Measurements from ENCODE around the gene ITPK1. TPM values are rescaled to one million over a fixed set of nuclear protein-coding genes. Genes with fewer than 3 reads are reported as not detected.

ITPK1 gene
- total RNA-seq, 1 donor = 35.9 TPM

- Histone ChIP-seq H3K4me3 (ENCODE audit: low read length) (no peak overlapping the region), H3K27me3 (ENCODE audit: insufficient read depth, low read length) (no peaks in the 10 kb centered on the region), H3K4me1 (ENCODE audit: insufficient read depth, low read length) (no peaks in the 10 kb centered on the region), H3K9me3 (ENCODE audit: low read depth, low read length) (no peaks in the 10 kb centered on the region)
These were observed 122.4 kb downstream of the ITPK1 start for GRCh38 chr14:92993302-92993701.

DNA sequence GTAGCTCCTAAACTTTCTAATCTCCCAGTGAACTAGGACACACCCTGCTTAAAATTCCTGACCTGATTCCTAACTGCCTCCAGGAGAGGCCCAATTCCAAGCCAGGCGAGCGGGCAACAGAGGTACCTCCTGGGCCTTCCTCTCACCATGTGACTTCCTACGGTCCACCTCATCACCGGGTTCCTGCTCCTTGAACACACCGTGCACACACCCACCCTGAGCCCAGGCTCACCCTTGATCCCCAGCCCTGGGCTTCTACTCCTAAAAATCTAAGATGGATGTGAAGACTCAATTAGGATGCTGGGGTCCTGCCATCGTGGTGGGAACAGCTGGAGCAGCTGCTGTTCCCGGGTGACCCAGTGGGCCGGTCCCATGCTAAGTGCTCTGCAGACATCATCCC lies 124.2 kb downstream of the ITPK1 start:
- Histone ChIP-seq H3K9me3 (ENCODE audit: low read depth, low read length) (no peaks in the 10 kb centered on the region), H3K4me3 (ENCODE audit: low read length) (no peak overlapping the region), H3K27me3 (ENCODE audit: insufficient read depth, low read length) (no peaks in the 10 kb centered on the region), H3K4me1 (ENCODE audit: insufficient read depth, low read length) (no peaks in the 10 kb centered on the region)

- Histone ChIP-seq H3K4me1 (ENCODE audit: insufficient read depth, low read length) (no peaks in the 10 kb centered on the region), H3K9me3 (ENCODE audit: low read depth, low read length) (no peaks in the 10 kb centered on the region), H3K4me3 (ENCODE audit: low read length) (no peak overlapping the region), H3K27me3 (ENCODE audit: insufficient read depth, low read length) (no peaks in the 10 kb centered on the region)
These were observed 125.0 kb downstream of the ITPK1 start for GRCh38 chr14:92990456-92991430.

GRCh38 chr14:92988786-92989755 lies 126.7 kb downstream of the ITPK1 start:
- no peaks in the 10 kb centered on the region for H3K27me3 ChIP-seq (ENCODE audit: insufficient read depth, low read length)
- no peak overlapping the region for H3K4me3 ChIP-seq (ENCODE audit: low read length)
- no peaks in the 10 kb centered on the region for H3K4me1 ChIP-seq (ENCODE audit: insufficient read depth, low read length)
- no peaks in the 10 kb centered on the region for H3K9me3 ChIP-seq (ENCODE audit: low read depth, low read length)

GRCh38 chr14:92987713-92988510 lies 127.8 kb downstream of the ITPK1 start:
- no peaks in the 10 kb centered on the region for H3K27me3 ChIP-seq (ENCODE audit: insufficient read depth, low read length)
- no peak overlapping the region for H3K4me3 ChIP-seq (ENCODE audit: low read length)
- no peaks in the 10 kb centered on the region for H3K9me3 ChIP-seq (ENCODE audit: low read depth, low read length)
- H3K4me1 ChIP-seq (ENCODE audit: insufficient read depth, low read length) = no peaks in the 10 kb centered on the region

DNA sequence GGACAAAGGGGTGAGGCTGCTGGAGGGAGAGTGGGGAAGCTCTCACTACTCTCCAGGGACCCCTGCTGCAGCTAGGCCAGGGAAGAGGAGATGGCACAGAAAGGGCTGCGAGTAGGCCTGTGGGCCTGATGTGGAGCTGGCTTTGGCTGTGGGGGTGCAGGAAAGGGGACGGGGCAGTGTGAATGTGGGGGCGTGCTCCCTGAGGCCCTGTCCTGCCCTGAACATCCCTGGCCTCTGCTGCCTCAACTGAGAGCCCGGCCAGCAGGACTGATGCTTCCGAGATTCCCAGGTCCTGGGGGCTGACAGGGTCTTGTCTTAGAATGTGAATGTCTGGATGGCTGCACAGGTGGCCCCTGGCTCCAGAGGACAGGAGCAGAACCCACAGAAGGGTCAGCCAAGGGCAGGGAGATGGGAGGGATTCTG lies 128.6 kb downstream of the ITPK1 start:
- Histone ChIP-seq H3K4me1 (ENCODE audit: insufficient read depth, low read length) (no peaks in the 10 kb centered on the region), H3K4me3 (ENCODE audit: low read length) (no peak overlapping the region), H3K27me3 (ENCODE audit: insufficient read depth, low read length) (no peaks in the 10 kb centered on the region), H3K9me3 (ENCODE audit: low read depth, low read length) (no peaks in the 10 kb centered on the region)

- H3K4me1 ChIP-seq (ENCODE audit: insufficient read depth, low read length) = no peaks in the 10 kb centered on the region
- no peak overlapping the region for H3K4me3 ChIP-seq (ENCODE audit: low read length)
- no peaks in the 10 kb centered on the region for H3K9me3 ChIP-seq (ENCODE audit: low read depth, low read length)
- H3K27me3 ChIP-seq (ENCODE audit: insufficient read depth, low read length) = no peaks in the 10 kb centered on the region
These were observed 129.2 kb downstream of the ITPK1 start for GRCh38 chr14:92986254-92987147.

DNA sequence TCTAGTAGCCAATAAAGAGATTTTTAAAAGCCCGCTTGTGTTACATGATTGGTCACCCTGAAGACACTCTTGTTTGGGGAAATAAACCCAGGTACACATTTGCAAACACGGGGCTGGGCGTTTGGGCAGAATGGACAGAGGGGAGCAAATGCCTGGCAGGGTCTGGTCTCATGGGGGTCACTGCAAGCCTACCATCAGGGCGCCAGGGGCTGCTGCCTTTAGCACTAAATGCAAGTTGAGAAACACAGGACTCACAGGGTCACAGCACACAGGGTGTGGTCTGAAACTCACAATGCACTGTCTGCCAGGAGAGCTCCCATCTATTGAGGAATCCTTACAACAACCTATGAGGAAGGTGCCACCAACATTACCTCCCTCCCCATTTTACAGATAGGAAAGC lies 130.2 kb downstream of the ITPK1 start:
- no peaks in the 10 kb centered on the region for H3K27me3 ChIP-seq (ENCODE audit: insufficient read depth, low read length)
- H3K4me1 ChIP-seq (ENCODE audit: insufficient read depth, low read length) = no peaks in the 10 kb centered on the region
- no peaks in the 10 kb centered on the region for H3K9me3 ChIP-seq (ENCODE audit: low read depth, low read length)
- no peak overlapping the region for H3K4me3 ChIP-seq (ENCODE audit: low read length)

DNA sequence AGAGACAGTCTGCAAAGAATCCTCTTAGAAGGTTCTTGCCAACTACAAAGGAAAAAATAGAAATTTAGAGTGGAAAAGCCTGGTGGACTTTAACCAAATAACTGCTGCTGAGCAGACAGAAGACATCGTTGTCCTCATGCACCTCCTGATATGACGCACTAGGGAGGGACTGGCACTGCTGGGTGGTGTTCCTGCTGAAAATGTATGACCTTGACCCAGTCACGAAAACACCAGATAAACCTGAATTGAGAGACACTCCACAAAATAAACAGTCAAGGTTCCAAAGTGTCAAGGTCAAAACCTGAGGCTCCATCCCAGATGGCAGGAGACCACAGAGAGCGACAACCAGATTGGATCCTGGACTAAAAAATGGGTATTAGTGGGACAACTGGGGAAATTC lies 130.8 kb downstream of the ITPK1 start:
- H3K9me3 ChIP-seq (ENCODE audit: low read depth, low read length) = no peaks in the 10 kb centered on the region
- no peaks in the 10 kb centered on the region for H3K27me3 ChIP-seq (ENCODE audit: insufficient read depth, low read length)
- no peaks in the 10 kb centered on the region for H3K4me1 ChIP-seq (ENCODE audit: insufficient read depth, low read length)
- no peak overlapping the region for H3K4me3 ChIP-seq (ENCODE audit: low read length)

GRCh38 chr14:92984082-92984788 lies 131.5 kb downstream of the ITPK1 start:
- H3K4me3 ChIP-seq (ENCODE audit: low read length) = no peak overlapping the region
- no peaks in the 10 kb centered on the region for H3K9me3 ChIP-seq (ENCODE audit: low read depth, low read length)
- H3K4me1 ChIP-seq (ENCODE audit: insufficient read depth, low read length) = no peaks in the 10 kb centered on the region
- no peaks in the 10 kb centered on the region for H3K27me3 ChIP-seq (ENCODE audit: insufficient read depth, low read length)

DNA sequence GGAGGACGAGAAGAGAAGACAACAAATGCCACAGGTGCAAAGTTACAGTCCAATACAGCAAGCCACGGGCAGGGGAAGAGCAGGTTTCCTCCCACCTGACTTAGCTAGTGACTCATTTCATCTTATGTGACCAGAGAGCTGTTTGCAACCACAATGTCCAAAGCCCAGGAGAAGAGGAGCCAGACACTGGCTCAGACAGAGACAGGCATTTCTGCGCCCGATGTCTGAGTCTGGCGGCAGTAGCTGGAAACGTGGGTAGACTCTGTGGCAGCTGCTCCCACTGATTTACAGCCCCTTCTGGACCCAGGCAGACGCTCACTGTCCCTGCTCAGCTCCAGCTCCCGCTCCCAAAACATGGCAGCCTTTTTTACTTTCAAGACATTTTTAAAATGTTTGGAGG lies 132.8 kb downstream of the ITPK1 start:
- H3K9me3 ChIP-seq (ENCODE audit: low read depth, low read length) = peaks cover 7% of the 10 kb centered on the region
- H3K4me1 ChIP-seq (ENCODE audit: insufficient read depth, low read length) = no peaks in the 10 kb centered on the region
- H3K4me3 ChIP-seq (ENCODE audit: low read length) = no peak overlapping the region
- H3K27me3 ChIP-seq (ENCODE audit: insufficient read depth, low read length) = no peaks in the 10 kb centered on the region

DNA sequence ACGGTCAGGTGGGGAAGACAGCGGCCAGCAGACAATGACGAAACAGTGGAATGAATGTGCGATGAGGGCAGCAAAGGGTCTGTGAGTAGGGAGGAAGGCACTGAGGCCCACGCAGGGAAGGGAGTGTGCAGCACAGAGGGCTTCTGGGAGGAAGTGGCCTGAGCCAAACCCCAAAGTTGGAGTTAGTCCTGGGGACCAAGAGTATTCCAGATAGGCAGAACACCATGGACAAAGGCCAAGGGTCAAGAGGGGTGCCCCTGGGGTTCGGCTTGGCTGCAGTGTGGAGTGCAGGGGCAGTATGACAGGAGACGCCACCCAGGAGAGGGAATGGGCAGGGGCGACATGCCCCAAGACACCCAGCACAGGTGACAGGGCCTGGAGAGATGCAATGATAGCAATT lies 134.0 kb downstream of the ITPK1 start:
- H3K4me1 ChIP-seq (ENCODE audit: insufficient read depth, low read length) = no peaks in the 10 kb centered on the region
- peaks cover 7% of the 10 kb centered on the region for H3K9me3 ChIP-seq (ENCODE audit: low read depth, low read length)
- no peak overlapping the region for H3K4me3 ChIP-seq (ENCODE audit: low read length)
- H3K27me3 ChIP-seq (ENCODE audit: insufficient read depth, low read length) = no peaks in the 10 kb centered on the region

GRCh38 chr14:92980866-92981265 lies 134.9 kb downstream of the ITPK1 start:
- Histone ChIP-seq H3K27me3 (ENCODE audit: insufficient read depth, low read length) (no peaks in the 10 kb centered on the region), H3K4me3 (ENCODE audit: low read length) (no peak overlapping the region), H3K4me1 (ENCODE audit: insufficient read depth, low read length) (no peaks in the 10 kb centered on the region), H3K9me3 (ENCODE audit: low read depth, low read length) (peaks cover 13% of the 10 kb centered on the region)

All from mononuclear cell (primary cell).